Esophagus squamous epithelium (tissue), 5 donors: ENCODE measurements around the gene GSX1. TPM values are rescaled to one million over a fixed set of nuclear protein-coding genes. Genes with fewer than 3 reads are reported as not detected.

Experiments
- DNase-seq: peaks from one replicate; lab custom pipeline; 2025; lab: John Stamatoyannopoulos, UW
- H3K27ac ChIP-seq, 4 donors: fragments of 200-600 bp; sonication (generic); one replicate each; pipeline ENCODE4 v1.5.1; 2016 to 2019; ENCODE audit warnings: mild to moderate bottlenecking in 1 of 4
- H3K27me3 ChIP-seq, 4 donors: fragments of 200-600 bp; sonication (generic); 1 replicate in 3 of 4; 2 replicates in 1 of 4; pipeline versions ENCODE4 v1.5.1 to v1.6.0; 2017 to 2021; ENCODE audit warnings: antibody characterized with exemption in 1 of 4
- H3K36me3 ChIP-seq, 3 donors: fragments of 200-600 bp; sonication (generic); one replicate each; pipeline ENCODE4 v1.5.1; 2016 to 2019
- H3K4me1 ChIP-seq, 3 donors: fragments of 200-600 bp; sonication (generic); one replicate each; pipeline ENCODE4 v1.5.1; 2017 to 2019
- H3K4me3 ChIP-seq, 4 donors: fragments of 200-600 bp; sonication (generic); 1 replicate in 3 of 4; 2 replicates in 1 of 4; pipeline ENCODE4 v1.5.1; 2016 to 2019; ENCODE audit warnings: mild to moderate bottlenecking in 2 of 4, moderate library complexity in 1 of 4
- H3K9me3 ChIP-seq, 3 donors: fragments of 200-600 bp; sonication (generic); one replicate each; pipeline ENCODE4 v1.5.1; 2016 to 2019
- CTCF ChIP-seq, 6 experiments: fragments of 450-650 bp in 4 of 6; fragments of 200-600 bp in 2 of 6; sonication (generic) in 2 of 6; IDR thresholded peaks; one replicate each; pipeline ENCODE4 v1.5.1; 2016 to 2019; ENCODE audit warnings: antibody characterized with exemption in 6 of 6, mild to moderate bottlenecking in 4 of 6, moderate library complexity in 4 of 6
- POLR2A ChIP-seq, 4 donors: fragments of 450-650 bp; IDR thresholded peaks; one replicate each; pipeline ENCODE4 v1.6.1; 2017; ENCODE audit warnings: antibody characterized with exemption in 4 of 4, mild to moderate bottlenecking in 4 of 4, moderate library complexity in 3 of 4
- WGBS, 2 donors: methylation state at CpG; one replicate each; pipeline ENCODE4 v1.1.5; 2018; 5-methylcytosine and 5-hydroxymethylcytosine counted together
- intact Hi-C: fragments of 100-400 bp; cut with DNase I; formaldehyde crosslinking; loops from one replicate; pipeline ENCODE4 v1.15.0; 2022
- small RNA-seq, 4 donors: library from RNA; depleted of rRNA; stranded (forward); fragments of <200 nt; gene quantifications; one replicate each; pipeline ENCODE3, GENCODE V24; 2016
- total RNA-seq, 4 donors: library from RNA; depleted of rRNA; stranded (reverse); fragments of >200 nt; gene quantifications; one replicate each; pipeline ENCODE4 v1.1.0, GENCODE V29; 2016
- donor health status: DM: yes; HTN: yes; CAD: no.

The GSX1 gene
- total RNA-seq, 4 donors from 2014 or later, result not detected

GRCh38 chr13:27834095-27834494 is 41.8 kb downstream of the GSX1 start:
- TF ChIP-seq POLR2A (IDR thresholded peaks at IDR 0.05), result no peak
- TF ChIP-seq CTCF (IDR thresholded peaks at IDR 0.05), result no peak
- intact Hi-C loops, result loop anchor here (5.0 to 10.0 kb wide), 2 partner anchors 143 to 859 kb away; no protein-coding TSS in a partner anchor
- no peaks in the 10 kb centered on the region for H3K36me3 ChIP-seq
- no peaks in the 10 kb centered on the region for H3K9me3 ChIP-seq
- H3K27me3 ChIP-seq, result peaks cover 0 to 90% (median 0%) of the 10 kb centered on the region in 4 donors
- no peak overlapping the region for H3K27ac ChIP-seq
- DNase-seq, result no peak
- peaks cover 0 to 7% (median 6%) of the 10 kb centered on the region in 3 donors for H3K4me1 ChIP-seq
- H3K4me3 ChIP-seq, result no peak overlapping the region
- 63 to 66% methylated on average over 6 of the region's 6 CpGs for WGBS, 2 donors

GRCh38 chr13:27835799-27836198 is 43.5 kb downstream of the GSX1 start:
- no peak for DNase-seq
- H3K27me3 ChIP-seq, result peaks cover 0 to 84% (median 0%) of the 10 kb centered on the region in 4 donors
- intact Hi-C loops, result loop anchor here (10.0 kb wide), 1 partner anchor 861 kb away; no protein-coding TSS in a partner anchor

GRCh38 chr13:27839809-27840467 is 47.7 kb downstream of the GSX1 start:
- H3K27ac ChIP-seq, result no peak overlapping the region
- 47 to 51% methylated on average over 8 of the region's 8 CpGs for WGBS, 2 donors
- peaks cover 0 to 78% (median 0%) of the 10 kb centered on the region in 4 donors for H3K27me3 ChIP-seq
- H3K36me3 ChIP-seq, result no peaks in the 10 kb centered on the region
- DNase-seq, result no peak
- H3K4me1 ChIP-seq, result no peaks in the 10 kb centered on the region
- no peak for TF ChIP-seq CTCF (IDR thresholded peaks at IDR 0.05)
- no peak for TF ChIP-seq POLR2A (IDR thresholded peaks at IDR 0.05)
- intact Hi-C loops, result loop anchor here (10.0 kb wide), 1 partner anchor 865 kb away; no protein-coding TSS in a partner anchor
- H3K4me3 ChIP-seq, result no peak overlapping the region
- no peaks in the 10 kb centered on the region for H3K9me3 ChIP-seq

More at GRCh38 chr13:27835799-27836198, 43.5 kb downstream of the GSX1 start:
- WGBS, 2 donors, result 66 to 71% methylated on average over 3 of the region's 3 CpGs
- no peaks in the 10 kb centered on the region for H3K36me3 ChIP-seq
- H3K9me3 ChIP-seq, result no peaks in the 10 kb centered on the region
- no peaks in the 10 kb centered on the region for H3K4me1 ChIP-seq
- H3K27ac ChIP-seq, result no peak overlapping the region
- TF ChIP-seq POLR2A (IDR thresholded peaks at IDR 0.05) (no peak), CTCF (IDR thresholded peaks at IDR 0.05) (no peak)
- H3K4me3 ChIP-seq, result no peak overlapping the region

- DNase-seq, result no peak
- 58 to 71% methylated on average over 2 of the region's 2 CpGs for WGBS, 2 donors
- no peak overlapping the region for H3K27ac ChIP-seq
- H3K9me3 ChIP-seq, result no peaks in the 10 kb centered on the region
- no peak overlapping the region for H3K4me3 ChIP-seq
- TF ChIP-seq CTCF (IDR thresholded peaks at IDR 0.05) (no peak), POLR2A (IDR thresholded peaks at IDR 0.05) (no peak)
- H3K4me1 ChIP-seq, result no peaks in the 10 kb centered on the region
- H3K36me3 ChIP-seq, result no peaks in the 10 kb centered on the region
- H3K27me3 ChIP-seq, result peaks cover 0 to 76% (median 0%) of the 10 kb centered on the region in 4 donors
- intact Hi-C loops, result no loop called here
Observed at GRCh38 chr13:27842571-27842970, 50.3 kb downstream of the GSX1 start.

Small RNA genes within 50 kb of the gene (small RNA-seq; reads per million reads assigned to genes)
- 0 reads per million in 4 donors for gene RNU6-73P

Other genes with a start within 250 kb of the GSX1 start
- 10 to 100 TPM; 12.2 to 16.5 (median 14.9) TPM for gene LNX2, start 172.0 kb upstream of the GSX1 start, total RNA-seq
- gene POLR1D, start 170.6 kb upstream of the GSX1 start, total RNA-seq, result 100 to 1,000 TPM in 3 of 4 donors, 10 to 100 TPM in 1; 96.7 to 183 (median 132) TPM
- gene PDX1, start 127.5 kb downstream of the GSX1 start, total RNA-seq, result not detected
- gene CDX2, start 176.8 kb downstream of the GSX1 start, total RNA-seq, result not detected
- not detected for gene URAD, start 196.2 kb downstream of the GSX1 start, total RNA-seq